GM19238 (cell line): ENCODE data around the gene ANKS6.

Experiments used
- DNase-seq: peaks from one replicate; pipeline ENCODE4 v3.0.0; 2011; ENCODE audit warnings: low spot score; ENCODE audit not compliant: insufficient read length

ANKS6 gene

GRCh38 chr9:98815391-98815951 is 19.1 kb upstream of the ANKS6 start:
- no peak for DNase-seq

- no peak for DNase-seq
These were observed 14.8 kb upstream of the ANKS6 start for GRCh38 chr9:98811051-98811650.

GRCh38 chr9:98810102-98810842 is 13.9 kb upstream of the ANKS6 start:
- no peak for DNase-seq

- DNase-seq = no peak
These were observed 13.2 kb upstream of the ANKS6 start for GRCh38 chr9:98809311-98810101.

- no peak for DNase-seq
These were observed 12.5 kb upstream of the ANKS6 start for GRCh38 chr9:98808875-98809274.

GRCh38 chr9:98808411-98808815 is 12.1 kb upstream of the ANKS6 start:
- DNase-seq = no peak

- DNase-seq = no peak
These were observed 11.4 kb upstream of the ANKS6 start for GRCh38 chr9:98807814-98808195.

- no peak for DNase-seq
These were observed 10.9 kb upstream of the ANKS6 start, which contains the start of gene GALNT12 for GRCh38 chr9:98807070-98807813. TSS of gene GALNT12 (plus strand) at chr9:98807670. CDS start at chr9:98807699, 29 bp downstream.

GRCh38 chr9:98806394-98807035 is 10.2 kb upstream of the ANKS6 start:
- no peak for DNase-seq

- no peak for DNase-seq
These were observed 9.3 kb upstream of the ANKS6 start for GRCh38 chr9:98805506-98806272.

GRCh38 chr9:98804083-98804482 is 7.7 kb upstream of the ANKS6 start:
- no peak for DNase-seq

- no peak for DNase-seq
These were observed 5.6 kb upstream of the ANKS6 start for GRCh38 chr9:98801969-98802371.

GRCh38 chr9:98801561-98801960 is 5.2 kb upstream of the ANKS6 start:
- no peak for DNase-seq

GRCh38 chr9:98798254-98798653 is 1.9 kb upstream of the ANKS6 start:
- DNase-seq = no peak

GRCh38 chr9:98797491-98797890 is 1.1 kb upstream of the ANKS6 start:
- no peak for DNase-seq

- DNase-seq = no peak
These were observed 388 bp downstream of the ANKS6 start for GRCh38 chr9:98795970-98796363.

GRCh38 chr9:98795295-98795955 is 930 bp downstream of the ANKS6 start:
- no peak for DNase-seq

GRCh38 chr9:98794802-98795201 is 1.6 kb downstream of the ANKS6 start:
- no peak for DNase-seq

- DNase-seq = no peak
These were observed 3.3 kb downstream of the ANKS6 start for GRCh38 chr9:98793031-98793430.
